DND-41 (cell line): ENCODE results near the gene MBNL3.

ENCODE experiments used
- CTCF ChIP-seq: IDR thresholded peaks from 2 replicates; pipeline ENCODE4 v1.5.1; 2012; ENCODE audit warnings: borderline replicate concordance, low read length, moderate library complexity, mild to moderate bottlenecking; ENCODE audit not compliant: poor library complexity, severe bottlenecking; ENCODE audit errors: extremely low read depth
- EZH2 ChIP-seq: IDR thresholded peaks from 3 replicates; pipeline ENCODE4 v1.6.1; 2012; ENCODE audit warnings: borderline replicate concordance, low read depth, mild to moderate bottlenecking, moderate library complexity, low read length, inconsistent platforms; ENCODE audit not compliant: severe bottlenecking

- TF ChIP-seq CTCF (no peak), EZH2 (no peak)
Measured at GRCh38 chrX:132393485-132393884, 95.4 kb downstream of the MBNL3 start.
